H54 (cell line): ENCODE data around the gene M1AP.
A peak's percentile ranks its signal among the peaks of the same experiment; 100 is the strongest.

ENCODE experiments used
- DNase-seq: peaks from one replicate; pipeline ENCODE4 v3.0.0; 2011; ENCODE audit warnings: low spot score, mixed read lengths; ENCODE audit not compliant: insufficient read length
- FAIRE-seq: peaks from 3 replicates; lab custom pipeline; 2011; peaks lifted over from hg19 to GRCh38; lab: Jason Lieb, UNC
- POLR2A ChIP-seq: IDR thresholded peaks from 2 replicates; pipeline ENCODE4 v1.6.1; 2011; ENCODE audit warnings: low read depth, mild to moderate bottlenecking, low read length

The M1AP gene

GRCh38 chr2:74530239-74531187 is 117.6 kb downstream of the M1AP start:
- no peak for FAIRE-seq
- TF ChIP-seq POLR2A: no peak
- DNase-seq: no peak

- DNase-seq: peak; percentile 99
- peak; percentile 58 for TF ChIP-seq POLR2A
- FAIRE-seq: no peak
These were observed 118.5 kb downstream of the M1AP start, which contains the start of the genes AUP1 and HTRA2 for GRCh38 chr2:74529357-74530238. AUP1 (minus strand) TSS chr2:74529706; CDS start chr2:74529629, 77 bp downstream. HTRA2 (plus strand) TSS chr2:74529933; CDS start chr2:74530007, 74 bp downstream.

- DNase-seq: no peak
- no peak for TF ChIP-seq POLR2A
- no peak for FAIRE-seq
These were observed 119.4 kb downstream of the M1AP start for GRCh38 chr2:74528600-74529356.

- DNase-seq (no peak), FAIRE-seq (no peak)
- TF ChIP-seq POLR2A: no peak
These were observed 120.4 kb downstream of the M1AP start for GRCh38 chr2:74527741-74528140.

GRCh38 chr2:74526649-74527230 is 121.4 kb downstream of the M1AP start:
- DNase-seq (no peak), FAIRE-seq (no peak)
- TF ChIP-seq POLR2A: no peak

DNA sequence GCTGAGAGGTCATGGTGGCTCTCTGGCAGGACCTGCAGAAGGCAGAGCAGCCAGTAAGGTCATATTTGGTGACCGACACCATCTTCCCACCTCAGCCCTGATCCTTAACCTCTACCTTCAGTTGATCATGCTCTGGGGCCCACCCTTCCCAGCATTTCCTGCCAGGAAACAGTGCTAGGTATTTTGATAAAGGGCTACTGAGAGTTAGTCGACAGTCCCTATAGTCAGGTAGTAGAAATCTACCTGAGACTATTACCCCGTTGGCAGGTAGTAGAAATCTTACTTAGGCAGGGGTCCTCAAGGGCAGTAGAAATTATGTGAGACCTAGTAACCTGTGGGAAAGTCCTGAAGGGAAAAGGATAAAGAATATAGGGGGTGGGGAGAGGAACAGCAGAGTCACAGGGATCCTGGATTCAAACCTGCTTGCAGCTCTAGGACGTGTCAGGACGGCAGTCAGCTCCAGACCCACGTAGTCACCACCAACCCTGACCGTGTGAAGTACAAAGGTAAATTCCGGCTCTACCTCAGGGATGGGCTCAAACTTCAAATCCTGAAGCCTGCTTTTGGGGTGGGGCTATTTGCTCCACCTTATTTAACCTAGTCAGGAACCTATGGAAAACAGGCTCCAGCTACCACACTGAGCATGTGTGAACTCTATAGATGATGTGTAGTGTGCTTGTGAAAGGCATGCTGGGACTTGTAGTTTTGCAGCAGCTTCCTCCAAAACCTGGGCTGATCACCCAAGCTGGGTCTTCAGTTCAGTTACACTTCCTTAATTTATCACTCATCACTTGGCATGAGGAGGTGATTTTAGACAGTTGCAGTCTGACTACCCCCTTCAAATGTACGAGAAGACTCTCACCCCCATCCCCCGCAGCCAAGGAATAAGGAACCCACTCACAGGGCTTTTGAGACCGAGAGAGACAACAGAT is 122.1 kb downstream of the M1AP start, which contains the start of gene DQX1:
Gene DQX1 (minus strand): TSS at position 515 of the 932 bp plus-strand sequence. CDS start 502 bp downstream, at position 13.
- DNase-seq (no peak), FAIRE-seq (no peak)
- no peak for TF ChIP-seq POLR2A

- no peak for TF ChIP-seq POLR2A
- no peak for FAIRE-seq
- DNase-seq: no peak
These were observed 123.0 kb downstream of the M1AP start for GRCh38 chr2:74524955-74525716.

- FAIRE-seq: no peak
- no peak for TF ChIP-seq POLR2A
- DNase-seq: no peak
These were observed 124.1 kb downstream of the M1AP start for GRCh38 chr2:74524005-74524404.

DNA sequence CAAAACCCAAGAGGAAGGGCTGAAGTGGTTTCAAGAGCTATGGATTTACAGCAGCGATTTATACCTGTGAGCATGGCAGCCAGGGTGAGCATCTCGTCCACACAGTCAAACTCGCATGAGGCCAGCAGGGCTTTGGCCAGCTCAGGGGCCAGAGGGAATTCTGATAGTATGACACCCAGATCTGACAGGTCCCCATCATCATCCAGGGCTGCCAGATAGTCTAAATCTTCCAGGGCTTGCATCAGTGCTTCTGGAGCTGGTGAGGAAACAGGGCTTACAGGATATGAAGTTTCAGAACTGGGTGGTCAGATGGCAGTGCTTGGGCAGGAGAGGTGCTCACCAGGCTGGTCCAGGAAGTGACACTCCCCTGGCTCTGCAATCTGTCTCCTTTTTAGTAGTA is 125.6 kb downstream of the M1AP start:
- DNase-seq (no peak), FAIRE-seq (no peak)
- TF ChIP-seq POLR2A: no peak

GRCh38 chr2:74516650-74517049 is 131.5 kb downstream of the M1AP start:
- no peak for TF ChIP-seq POLR2A
- FAIRE-seq: no peak
- DNase-seq: no peak

- no peak for FAIRE-seq
- DNase-seq: no peak
- no peak for TF ChIP-seq POLR2A
These were observed 132.0 kb downstream of the M1AP start for GRCh38 chr2:74515981-74516633.
